Heart left ventricle (tissue), 13 donors: ENCODE measurements around the gene EHF.

ENCODE experiments used
- POLR2A ChIP-seq, 2 donors: fragments of 450-650 bp; IDR thresholded peaks; one replicate each; pipeline ENCODE4 v1.6.1; 2017; ENCODE audit warnings: antibody characterized with exemption in 2 of 2, mild to moderate bottlenecking in 2 of 2, moderate library complexity in 2 of 2
- TF ChIP-seq, protein P1 (sequence below), 12 donors: fragments of 200-600 bp; sonication (generic) in 4 of 12; IDR thresholded peaks; one replicate each; pipeline versions ENCODE4 v1.5.0 to v1.8.0; 2018 to 2022; ENCODE audit warnings: antibody characterized with exemption in 12 of 12, mild to moderate bottlenecking in 5 of 12
- donor health status: ischemic (EF 13 %, LVEDD 7.1; RV severe dilation, severe dysfunction).
- donor health status: DM: no; HTN: yes; CAD: no.
- donor health status: DM: no; HTN: no; CAD: no.
- donor health status: ischemic (EF 25% LVEDD 6.9; RV normal size, moderate dysfunction).
- donor health status: ischemic (EF 25% LVEDD 5.7; RV mildly dilated, moderate dysfunction).
- donor health status: ischemic (EF 35%, LVEDD 5.7; RV mildly dilated, moderate dysfunction).
- donor health status: nonischemic (EF 11% LVEDD 7.7; RV severe dilation, severe dysfunction).
- donor health status: DM: yes; HTN: yes; CAD: no.
- donor health status: PGD.
- donor health status: ischemic (EF 29% LVEDD 5.4; RV normal size, mild dysfunction).
- donor health status: nonischemic (EF 23%, LVEDD 6.1; RV moderate dilation, normal function).

DNA sequence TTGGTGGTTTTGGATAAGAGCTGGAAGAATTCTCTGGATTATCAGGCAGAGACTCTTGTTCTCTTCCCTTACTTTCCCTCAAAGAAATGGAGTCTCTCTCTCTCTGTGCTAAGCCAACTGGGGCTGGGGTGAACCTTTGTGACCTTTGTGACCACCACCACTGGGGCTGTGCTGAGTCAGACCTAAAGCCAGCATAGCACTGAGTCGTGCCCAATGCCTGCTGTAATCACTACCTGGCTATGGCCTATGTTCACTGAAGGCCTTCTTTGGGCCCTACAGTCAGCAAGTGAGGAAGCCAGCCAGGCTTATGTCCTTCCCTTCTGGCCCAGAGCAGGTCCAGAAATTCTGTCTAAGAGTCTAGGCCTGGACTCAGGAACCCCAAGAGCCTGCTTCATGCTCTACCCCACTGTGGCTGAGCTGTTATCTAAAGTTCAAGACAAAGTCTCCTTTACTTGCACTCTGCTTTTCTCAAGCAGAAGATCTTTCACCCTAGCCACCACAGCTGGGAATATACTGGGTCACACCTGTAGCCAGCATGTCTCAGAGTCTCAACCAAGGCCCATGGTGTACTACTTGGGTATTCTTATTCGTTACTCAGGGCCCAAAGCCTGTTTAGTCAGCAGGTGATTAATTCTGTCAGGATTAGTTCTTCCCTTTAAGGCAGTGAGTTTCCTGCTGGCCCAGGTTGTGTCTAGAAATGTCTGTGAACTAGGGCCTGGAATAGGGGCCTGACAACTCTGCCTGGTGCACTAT, 86.0 kb downstream of the EHF start:
- no peak for TF ChIP-seq POLR2A (IDR thresholded peaks at IDR 0.05)
- TF ChIP-seq, protein P1, sequence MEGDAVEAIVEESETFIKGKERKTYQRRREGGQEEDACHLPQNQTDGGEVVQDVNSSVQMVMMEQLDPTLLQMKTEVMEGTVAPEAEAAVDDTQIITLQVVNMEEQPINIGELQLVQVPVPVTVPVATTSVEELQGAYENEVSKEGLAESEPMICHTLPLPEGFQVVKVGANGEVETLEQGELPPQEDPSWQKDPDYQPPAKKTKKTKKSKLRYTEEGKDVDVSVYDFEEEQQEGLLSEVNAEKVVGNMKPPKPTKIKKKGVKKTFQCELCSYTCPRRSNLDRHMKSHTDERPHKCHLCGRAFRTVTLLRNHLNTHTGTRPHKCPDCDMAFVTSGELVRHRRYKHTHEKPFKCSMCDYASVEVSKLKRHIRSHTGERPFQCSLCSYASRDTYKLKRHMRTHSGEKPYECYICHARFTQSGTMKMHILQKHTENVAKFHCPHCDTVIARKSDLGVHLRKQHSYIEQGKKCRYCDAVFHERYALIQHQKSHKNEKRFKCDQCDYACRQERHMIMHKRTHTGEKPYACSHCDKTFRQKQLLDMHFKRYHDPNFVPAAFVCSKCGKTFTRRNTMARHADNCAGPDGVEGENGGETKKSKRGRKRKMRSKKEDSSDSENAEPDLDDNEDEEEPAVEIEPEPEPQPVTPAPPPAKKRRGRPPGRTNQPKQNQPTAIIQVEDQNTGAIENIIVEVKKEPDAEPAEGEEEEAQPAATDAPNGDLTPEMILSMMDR (IDR thresholded peaks at IDR 0.05), result no peak
